ENCODE data around the gene UBASH3B.

Gene UBASH3B

GRCh38 chr11:122706291-122707088 lies 51.0 kb downstream of the UBASH3B start:
- no peak for DNase-seq (ENCODE audit: low read depth in 3 of 3, low spot score in 1 of 3)

GRCh38 chr11:122707111-122707510 lies 51.6 kb downstream of the UBASH3B start:
- no peak for DNase-seq (ENCODE audit: low read depth in 3 of 3, low spot score in 1 of 3)

- no peak for DNase-seq (ENCODE audit: low read depth in 3 of 3, low spot score in 1 of 3)
Measured at GRCh38 chr11:122707901-122708300, 52.4 kb downstream of the UBASH3B start.

GRCh38 chr11:122709039-122709760 lies 53.7 kb downstream of the UBASH3B start:
- DNase-seq (ENCODE audit: low read depth in 3 of 3, low spot score in 1 of 3), result no peak

- no peak for DNase-seq (ENCODE audit: low read depth in 3 of 3, low spot score in 1 of 3)
Measured at GRCh38 chr11:122711362-122711761, 55.8 kb downstream of the UBASH3B start.

GRCh38 chr11:122711831-122712381 lies 56.4 kb downstream of the UBASH3B start:
- no peak for DNase-seq (ENCODE audit: low read depth in 3 of 3, low spot score in 1 of 3)

GRCh38 chr11:122714004-122714403 lies 58.5 kb downstream of the UBASH3B start:
- no peak for DNase-seq (ENCODE audit: low read depth in 3 of 3, low spot score in 1 of 3)

- no peak for DNase-seq (ENCODE audit: low read depth in 3 of 3, low spot score in 1 of 3)
Measured at GRCh38 chr11:122714484-122714883, 59.0 kb downstream of the UBASH3B start.

- no peak for DNase-seq (ENCODE audit: low read depth in 3 of 3, low spot score in 1 of 3)
Measured at GRCh38 chr11:122715548-122716440, 60.3 kb downstream of the UBASH3B start.

GRCh38 chr11:122717264-122717867 lies 61.8 kb downstream of the UBASH3B start:
- DNase-seq (ENCODE audit: low read depth in 3 of 3, low spot score in 1 of 3), result no peak

GRCh38 chr11:122720107-122720881 lies 64.8 kb downstream of the UBASH3B start:
- DNase-seq (ENCODE audit: low read depth in 3 of 3, low spot score in 1 of 3), result no peak

GRCh38 chr11:122721201-122721963 lies 65.9 kb downstream of the UBASH3B start:
- no peak for DNase-seq (ENCODE audit: low read depth in 3 of 3, low spot score in 1 of 3)

- no peak for DNase-seq (ENCODE audit: low read depth in 3 of 3, low spot score in 1 of 3)
Measured at GRCh38 chr11:122721964-122722266, 66.4 kb downstream of the UBASH3B start.

- no peak for DNase-seq (ENCODE audit: low read depth in 3 of 3, low spot score in 1 of 3)
Measured at GRCh38 chr11:122723106-122723505, 67.6 kb downstream of the UBASH3B start.

GRCh38 chr11:122723576-122723975 lies 68.1 kb downstream of the UBASH3B start:
- no peak for DNase-seq (ENCODE audit: low read depth in 3 of 3, low spot score in 1 of 3)

- DNase-seq (ENCODE audit: low read depth in 3 of 3, low spot score in 1 of 3), result no peak
Measured at GRCh38 chr11:122724520-122724919, 69.0 kb downstream of the UBASH3B start.

- no peak for DNase-seq (ENCODE audit: low read depth in 3 of 3, low spot score in 1 of 3)
Measured at GRCh38 chr11:122726028-122726427, 70.5 kb downstream of the UBASH3B start.

- no peak for DNase-seq (ENCODE audit: low read depth in 3 of 3, low spot score in 1 of 3)
Measured at GRCh38 chr11:122727101-122727929, 71.8 kb downstream of the UBASH3B start.

- DNase-seq (ENCODE audit: low read depth in 3 of 3, low spot score in 1 of 3), result no peak
Measured at GRCh38 chr11:122728561-122728960, 73.0 kb downstream of the UBASH3B start.
